Measurements from ENCODE around the gene GPS1.

GPS1 gene

GRCh38 chr17:82047379-82047778 is 4.3 kb upstream of the GPS1 start:
- H3K27ac ChIP-seq (ENCODE audit: low read length): no peak overlapping the region
- no peak for DNase-seq (ENCODE audit: low read depth, low spot score)
- H3K27me3 ChIP-seq (ENCODE audit: control insufficient read depth, insufficient read depth, low read length): no peaks in the 10 kb centered on the region
- no peaks in the 10 kb centered on the region for H3K9me3 ChIP-seq (ENCODE audit: control insufficient read depth, insufficient read depth, low read length)
- WGBS (ENCODE audit: insufficient coverage, insufficient read length): no CpG with 5 or more reads among the region's 24 CpGs
- peaks cover 12% of the 10 kb centered on the region for H3K36me3 ChIP-seq (ENCODE audit: control insufficient read depth, insufficient read depth, low read length)
- H3K4me3 ChIP-seq (ENCODE audit: low read length): no peak overlapping the region
- peaks cover 11% of the 10 kb centered on the region; the same call in 1 of the 2 replicates for H3K4me1 ChIP-seq (ENCODE audit: control insufficient read depth, insufficient read depth, low read length)

- H3K9me3 ChIP-seq (ENCODE audit: control insufficient read depth, insufficient read depth, low read length): no peaks in the 10 kb centered on the region
- no peak for DNase-seq (ENCODE audit: low read depth, low spot score)
- H3K27ac ChIP-seq (ENCODE audit: low read length): no peak overlapping the region
- no peaks in the 10 kb centered on the region for H3K27me3 ChIP-seq (ENCODE audit: control insufficient read depth, insufficient read depth, low read length)
- WGBS (ENCODE audit: insufficient coverage, insufficient read length): no CpG with 5 or more reads among the region's 25 CpGs
- peaks cover 12% of the 10 kb centered on the region for H3K36me3 ChIP-seq (ENCODE audit: control insufficient read depth, insufficient read depth, low read length)
- no peak overlapping the region for H3K4me3 ChIP-seq (ENCODE audit: low read length)
- H3K4me1 ChIP-seq (ENCODE audit: control insufficient read depth, insufficient read depth, low read length): peaks cover 11% of the 10 kb centered on the region; the same call in 1 of the 2 replicates
Measured at GRCh38 chr17:82047914-82048570, 3.7 kb upstream of the GPS1 start.

- Histone ChIP-seq H3K27ac (ENCODE audit: low read length) (no peak overlapping the region), H3K4me1 (ENCODE audit: control insufficient read depth, insufficient read depth, low read length) (peaks cover 9% of the 10 kb centered on the region; the same call in 1 of the 2 replicates), H3K36me3 (ENCODE audit: control insufficient read depth, insufficient read depth, low read length) (peaks cover 14% of the 10 kb centered on the region), H3K9me3 (ENCODE audit: control insufficient read depth, insufficient read depth, low read length) (no peaks in the 10 kb centered on the region), H3K4me3 (ENCODE audit: low read length) (no peak overlapping the region), H3K27me3 (ENCODE audit: control insufficient read depth, insufficient read depth, low read length) (no peaks in the 10 kb centered on the region)
- WGBS (ENCODE audit: insufficient coverage, insufficient read length): no CpG with 5 or more reads among the region's 20 CpGs
- no peak for DNase-seq (ENCODE audit: low read depth, low spot score)
Measured at GRCh38 chr17:82048571-82048971, 3.1 kb upstream of the GPS1 start.

GRCh38 chr17:82049106-82049505 is 2.6 kb upstream of the GPS1 start:
- H3K36me3 ChIP-seq (ENCODE audit: control insufficient read depth, insufficient read depth, low read length): peaks cover 19% of the 10 kb centered on the region
- H3K9me3 ChIP-seq (ENCODE audit: control insufficient read depth, insufficient read depth, low read length): no peaks in the 10 kb centered on the region
- no peak for DNase-seq (ENCODE audit: low read depth, low spot score)
- H3K27me3 ChIP-seq (ENCODE audit: control insufficient read depth, insufficient read depth, low read length): no peaks in the 10 kb centered on the region
- no peak overlapping the region for H3K4me3 ChIP-seq (ENCODE audit: low read length)
- no peak overlapping the region for H3K27ac ChIP-seq (ENCODE audit: low read length)
- H3K4me1 ChIP-seq (ENCODE audit: control insufficient read depth, insufficient read depth, low read length): peaks cover 5% of the 10 kb centered on the region; the same call in 1 of the 2 replicates
- WGBS (ENCODE audit: insufficient coverage, insufficient read length): no CpG with 5 or more reads among the region's 8 CpGs

- H3K9me3 ChIP-seq (ENCODE audit: control insufficient read depth, insufficient read depth, low read length): no peaks in the 10 kb centered on the region
- no peak for DNase-seq (ENCODE audit: low read depth, low spot score)
- H3K27ac ChIP-seq (ENCODE audit: low read length): no peak overlapping the region
- no CpG with 5 or more reads among the region's 16 CpGs for WGBS (ENCODE audit: insufficient coverage, insufficient read length)
- peaks cover 5% of the 10 kb centered on the region; the same call in 1 of the 2 replicates for H3K4me1 ChIP-seq (ENCODE audit: control insufficient read depth, insufficient read depth, low read length)
- peaks cover 23% of the 10 kb centered on the region for H3K36me3 ChIP-seq (ENCODE audit: control insufficient read depth, insufficient read depth, low read length)
- no peaks in the 10 kb centered on the region for H3K27me3 ChIP-seq (ENCODE audit: control insufficient read depth, insufficient read depth, low read length)
- no peak overlapping the region for H3K4me3 ChIP-seq (ENCODE audit: low read length)
Measured at GRCh38 chr17:82049521-82049971, 2.2 kb upstream of the GPS1 start.

GRCh38 chr17:82050152-82050760 is 1.4 kb upstream of the GPS1 start:
- peaks cover 30% of the 10 kb centered on the region for H3K36me3 ChIP-seq (ENCODE audit: control insufficient read depth, insufficient read depth, low read length)

GRCh38 chr17:82050761-82051641 is 697 bp upstream of the GPS1 start:
- peaks cover 35% of the 10 kb centered on the region for H3K36me3 ChIP-seq (ENCODE audit: control insufficient read depth, insufficient read depth, low read length)
- peak overlapping the region; percentile 75; the same call in 1 of the 2 replicates for H3K4me3 ChIP-seq (ENCODE audit: low read length)
- DNase-seq (ENCODE audit: low read depth, low spot score): no peak
- WGBS (ENCODE audit: insufficient coverage, insufficient read length): no CpG with 5 or more reads among the region's 79 CpGs
- H3K9me3 ChIP-seq (ENCODE audit: control insufficient read depth, insufficient read depth, low read length): no peaks in the 10 kb centered on the region
- H3K4me1 ChIP-seq (ENCODE audit: control insufficient read depth, insufficient read depth, low read length): peaks cover 5% of the 10 kb centered on the region; the same call in 1 of the 2 replicates
- H3K27me3 ChIP-seq (ENCODE audit: control insufficient read depth, insufficient read depth, low read length): no peaks in the 10 kb centered on the region; the same call in 1 of the 2 replicates
- no peak overlapping the region for H3K27ac ChIP-seq (ENCODE audit: low read length)

More at GRCh38 chr17:82050152-82050760, 1.4 kb upstream of the GPS1 start:
- Histone ChIP-seq H3K27ac (ENCODE audit: low read length) (no peak overlapping the region), H3K9me3 (ENCODE audit: control insufficient read depth, insufficient read depth, low read length) (no peaks in the 10 kb centered on the region), H3K27me3 (ENCODE audit: control insufficient read depth, insufficient read depth, low read length) (no peaks in the 10 kb centered on the region; the same call in 1 of the 2 replicates), H3K4me3 (ENCODE audit: low read length) (no peak overlapping the region; the same call in 1 of the 2 replicates), H3K4me1 (ENCODE audit: control insufficient read depth, insufficient read depth, low read length) (peaks cover 5% of the 10 kb centered on the region; the same call in 1 of the 2 replicates)
- WGBS (ENCODE audit: insufficient coverage, insufficient read length): no CpG with 5 or more reads among the region's 28 CpGs
- no peak for DNase-seq (ENCODE audit: low read depth, low spot score)

GRCh38 chr17:82052638-82053059 is 951 bp downstream of the GPS1 start:
- no peak for DNase-seq (ENCODE audit: low read depth, low spot score)
- Histone ChIP-seq H3K4me3 (ENCODE audit: low read length) (peak overlapping the region; percentile 75; the same call in 1 of the 2 replicates), H3K27me3 (ENCODE audit: control insufficient read depth, insufficient read depth, low read length) (no peaks in the 10 kb centered on the region; the same call in 1 of the 2 replicates), H3K36me3 (ENCODE audit: control insufficient read depth, insufficient read depth, low read length) (peaks cover 41% of the 10 kb centered on the region), H3K27ac (ENCODE audit: low read length) (no peak overlapping the region), H3K9me3 (ENCODE audit: control insufficient read depth, insufficient read depth, low read length) (no peaks in the 10 kb centered on the region), H3K4me1 (ENCODE audit: control insufficient read depth, insufficient read depth, low read length) (peaks cover 5% of the 10 kb centered on the region; the same call in 1 of the 2 replicates)
- WGBS (ENCODE audit: insufficient coverage, insufficient read length): no CpG with 5 or more reads among the region's 19 CpGs

- no peak overlapping the region; the same call in 1 of the 2 replicates for H3K4me3 ChIP-seq (ENCODE audit: low read length)
- H3K27ac ChIP-seq (ENCODE audit: low read length): no peak overlapping the region
- WGBS (ENCODE audit: insufficient coverage, insufficient read length): no CpG with 5 or more reads among the region's 19 CpGs
Measured at GRCh38 chr17:82053130-82053529, 1.4 kb downstream of the GPS1 start.

More at GRCh38 chr17:82053130-82053529, 1.4 kb downstream of the GPS1 start:
- Histone ChIP-seq H3K9me3 (ENCODE audit: control insufficient read depth, insufficient read depth, low read length) (no peaks in the 10 kb centered on the region), H3K4me1 (ENCODE audit: control insufficient read depth, insufficient read depth, low read length) (peaks cover 5% of the 10 kb centered on the region; the same call in 1 of the 2 replicates), H3K27me3 (ENCODE audit: control insufficient read depth, insufficient read depth, low read length) (no peaks in the 10 kb centered on the region; the same call in 1 of the 2 replicates), H3K36me3 (ENCODE audit: control insufficient read depth, insufficient read depth, low read length) (peaks cover 44% of the 10 kb centered on the region)
- DNase-seq (ENCODE audit: low read depth, low spot score): no peak

All from iPS DF 6.9 (cell line).